AG10803 (cell line): ENCODE measurements around the gene FGF3.
A peak's percentile ranks its signal among the peaks of the same experiment; 100 is the strongest.

Experiments used
- DNase-seq: peaks from one replicate; pipeline ENCODE4 v3.0.0; 2010; ENCODE audit warnings: low read depth
- H3K4me3 ChIP-seq: 2 replicates; pipeline ENCODE4 v1.5.1; 2011; ENCODE audit warnings: mild to moderate bottlenecking, low read length, control low read depth
- CTCF ChIP-seq: conservative IDR thresholded peaks from 2 replicates; pipeline ENCODE4 v1.5.1; 2011; ENCODE audit warnings: mild to moderate bottlenecking, low read length, control low read depth, inconsistent platforms

Gene FGF3

GRCh38 chr11:69843529-69843921, 24.3 kb upstream of the FGF3 start:
- H3K4me3 ChIP-seq = no peak overlapping the region
- DNase-seq = no peak
- TF ChIP-seq CTCF = no peak

GRCh38 chr11:69842746-69843528, 23.7 kb upstream of the FGF3 start:
- DNase-seq = no peak
- H3K4me3 ChIP-seq = no peak overlapping the region
- TF ChIP-seq CTCF = no peak

- DNase-seq = no peak
- TF ChIP-seq CTCF = peak; percentile 43
- no peak overlapping the region for H3K4me3 ChIP-seq
These were observed 22.9 kb upstream of the FGF3 start for GRCh38 chr11:69841859-69842698.

- TF ChIP-seq CTCF = no peak
These were observed 22.1 kb upstream of the FGF3 start for GRCh38 chr11:69841170-69841858.

GRCh38 chr11:69840371-69841169, 21.4 kb upstream of the FGF3 start:
- no peak for TF ChIP-seq CTCF
- H3K4me3 ChIP-seq = no peak overlapping the region
- no peak for DNase-seq

More at GRCh38 chr11:69841170-69841858, 22.1 kb upstream of the FGF3 start:
- DNase-seq = no peak
- no peak overlapping the region for H3K4me3 ChIP-seq

GRCh38 chr11:69839516-69839915, 20.3 kb upstream of the FGF3 start:
- no peak for DNase-seq
- no peak overlapping the region for H3K4me3 ChIP-seq
- no peak for TF ChIP-seq CTCF
